Endothelial cell of umbilical vein (primary cell): ENCODE data around the gene NFATC2. TPM values are rescaled to one million over a fixed set of nuclear protein-coding genes. Genes with fewer than 3 reads are reported as not detected.

ENCODE experiments used
- BruUV-seq: library from RNA; stranded (reverse); fragments of 400-500 nt; replicated peaks from 2 replicates; lab custom pipeline; 2021; lab: Mats Ljungman, UMichigan
- CTCF ChIA-PET: fragments of 300-600, 350-600 bp; sonication (Branson Sonifier 250); formaldehyde crosslinking; loops from one replicate; lab custom pipeline; 2021; ENCODE audit warnings: antibody characterized with exemption, inconsistent platforms; lab: Charles Lee
- POLR2A ChIA-PET: fragments of 300-600, 350-600 bp; sonication (Branson Sonifier 250); formaldehyde crosslinking; loops from one replicate; lab custom pipeline; 2021; ENCODE audit warnings: antibody characterized with exemption, inconsistent platforms; lab: Charles Lee
- DNase-seq: peaks from one replicate; pipeline ENCODE4 v3.0.0-alpha.2; 2011; ENCODE audit warnings: low read depth, low spot score
- FAIRE-seq: peaks from 2 replicates; lab custom pipeline; 2011; peaks lifted over from hg19 to GRCh38; lab: Jason Lieb, UNC
- H2AFZ ChIP-seq: 2 replicates; pipeline ENCODE4 v1.6.0; 2012; ENCODE audit warnings: low read depth, low read length, control low read depth, inconsistent platforms
- H3K27ac ChIP-seq: 2 replicates; pipeline ENCODE4 v1.5.1; 2011; ENCODE audit warnings: low read depth, mild to moderate bottlenecking, control low read depth, low read length, moderate library complexity; ENCODE audit not compliant: insufficient read depth
- H3K27me3 ChIP-seq, 2 experiments: 2 replicates each; pipeline versions ENCODE4 v1.6.0 to v1.6.1; 2011; ENCODE audit warnings: low read length in 2 of 2, mixed read lengths in 1 of 2; ENCODE audit not compliant: control insufficient read depth in 2 of 2, insufficient read depth in 2 of 2
- H3K36me3 ChIP-seq, 2 experiments: 2 replicates in 1 of 2; 3 replicates in 1 of 2; pipeline ENCODE4 v1.5.1; 2011; ENCODE audit warnings: low read length in 2 of 2, mild to moderate bottlenecking in 1 of 2, moderate library complexity in 1 of 2; ENCODE audit not compliant: control insufficient read depth in 2 of 2, insufficient read depth in 2 of 2; ENCODE audit errors: extremely low read depth in 1 of 2
- H3K4me1 ChIP-seq: 3 replicates; pipeline ENCODE4 v1.5.1; 2011; ENCODE audit warnings: mild to moderate bottlenecking, low read length; ENCODE audit not compliant: control insufficient read depth, insufficient read depth; ENCODE audit errors: extremely low read depth
- H3K4me2 ChIP-seq: 2 replicates; pipeline ENCODE4 v1.6.1; 2011; ENCODE audit warnings: low read length, control low read depth, mixed read lengths; ENCODE audit not compliant: insufficient read depth
- H3K4me3 ChIP-seq, 3 experiments: fragments of 200-600 bp in 1 of 3; sonication (generic), shearing (Covaris generic) in 1 of 3; replicated peaks in 1 of 3; 2 replicates each; pipeline ENCODE4 v1.5.1; 2011 to 2016; ENCODE audit warnings: control low read depth in 3 of 3, low read length in 3 of 3, mild to moderate bottlenecking in 2 of 3, inconsistent platforms in 1 of 3, low read depth in 1 of 3, moderate library complexity in 1 of 3; ENCODE audit not compliant: insufficient read depth in 1 of 3
- H3K79me2 ChIP-seq: 2 replicates; pipeline ENCODE4 v1.6.0; 2012; ENCODE audit warnings: low read length, inconsistent platforms; ENCODE audit not compliant: control insufficient read depth, insufficient read depth
- H3K9ac ChIP-seq: replicated peaks from 2 replicates; pipeline ENCODE3; 2011; ENCODE audit warnings: low read length, control low read depth; ENCODE audit not compliant: insufficient read depth; ENCODE audit errors: extremely low read depth
- H3K9me1 ChIP-seq: replicated peaks from 3 replicates; pipeline ENCODE4 v1.6.0; 2011; ENCODE audit warnings: mild to moderate bottlenecking, low read length; ENCODE audit not compliant: control insufficient read depth, insufficient read depth; ENCODE audit errors: extremely low read depth
- H3K9me3 ChIP-seq: replicated peaks from 2 replicates; pipeline ENCODE4 v1.5.1; 2012; ENCODE audit warnings: low read length, inconsistent platforms; ENCODE audit not compliant: control insufficient read depth, insufficient read depth
- H4K20me1 ChIP-seq: replicated peaks from 2 replicates; pipeline ENCODE3; 2011; ENCODE audit warnings: mild to moderate bottlenecking, low read length; ENCODE audit not compliant: control insufficient read depth, insufficient read depth; ENCODE audit errors: extremely low read depth
- EZH2 ChIP-seq: IDR thresholded peaks from 2 replicates; pipeline ENCODE4 v1.6.1; 2012; ENCODE audit warnings: borderline replicate concordance, low read depth, mild to moderate bottlenecking, moderate library complexity, low read length, inconsistent platforms; ENCODE audit not compliant: severe bottlenecking
- FOS ChIP-seq: IDR thresholded peaks from 2 replicates; pipeline ENCODE4 v1.6.1; 2011; ENCODE audit warnings: mild to moderate bottlenecking, low read length, moderate library complexity, borderline replicate concordance; ENCODE audit not compliant: insufficient read depth
- GATA2 ChIP-seq: IDR thresholded peaks from 2 replicates; pipeline ENCODE4 v1.7.0; 2011; ENCODE audit warnings: low read depth, mild to moderate bottlenecking, moderate library complexity, mixed read lengths, low read length; ENCODE audit not compliant: insufficient read length, insufficient read depth
- JUN ChIP-seq: IDR thresholded peaks from 2 replicates; pipeline ENCODE4 v1.6.1; 2011; ENCODE audit warnings: borderline replicate concordance, low read depth; ENCODE audit not compliant: insufficient read length, insufficient read depth
- MYC ChIP-seq: IDR thresholded peaks from one replicate; pipeline ENCODE4 v1.6.1; 2011; ENCODE audit warnings: mild to moderate bottlenecking, low read depth, low read length
- POLR2A ChIP-seq: IDR thresholded peaks from 2 replicates; pipeline ENCODE4 v1.6.1; 2012; ENCODE audit warnings: low read depth, mild to moderate bottlenecking, control low read depth, low read length
- POLR2AphosphoS5 ChIP-seq: IDR thresholded peaks from 2 replicates; pipeline ENCODE4 v1.6.1; 2012; ENCODE audit warnings: low read depth, mild to moderate bottlenecking, control low read depth, low read length, moderate library complexity; ENCODE audit not compliant: insufficient read depth
- dilution Hi-C: fragments of 300-500 bp; cut with MboI; formaldehyde crosslinking; loops from one replicate; pipeline ENCODE4 v1.15.0; 2019; ENCODE audit warnings: low sequenced_read_pairs; ENCODE audit not compliant: extremely low pct_ligation_motif_present
- intact Hi-C: fragments of 100-400 bp; cut with micrococcal nuclease; formaldehyde crosslinking; loops from one replicate; pipeline ENCODE4 v1.10.0; 2022
- polyA plus RNA-seq, 4 experiments: library from polyadenylated mRNA; depleted of rRNA in 3 of 4; stranded (reverse) in 3 of 4; unstranded in 1 of 4; fragments of >200 nt; gene quantifications; 2 replicates each; pipeline versions ENCODE4 v1.2.1 to v1.2.3, GENCODE V29; 2011 to 2012; ENCODE audit warnings: missing spikeins in 1 of 4
- total RNA-seq: library from RNA; stranded (reverse); gene quantifications from 2 replicates; pipeline ENCODE4 v1.2.3, GENCODE V29; 2021
- TF ChIP-seq, protein P1 (sequence below): IDR thresholded peaks from 2 replicates; pipeline ENCODE4 v1.6.1; 2011; ENCODE audit not compliant: insufficient read depth, insufficient read length
- TF ChIP-seq, protein P2 (sequence below), 2 donors: IDR thresholded peaks; 1 replicate in 1 of 2; 2 replicates in 1 of 2; pipeline ENCODE4 v1.5.1; 2011; ENCODE audit warnings: low read length in 2 of 2, mild to moderate bottlenecking in 2 of 2, moderate library complexity in 2 of 2, control low read depth in 1 of 2, inconsistent platforms in 1 of 2, low read depth in 1 of 2; ENCODE audit not compliant: insufficient read depth in 1 of 2; ENCODE audit errors: extremely low read depth in 1 of 2

The NFATC2 gene
- total and polyA plus RNA-seq, 2 donors (not counting 3 experiments of a cell fraction or from before 2014, with no cell fraction given) = 3.1 to 13.0 TPM

DNA sequence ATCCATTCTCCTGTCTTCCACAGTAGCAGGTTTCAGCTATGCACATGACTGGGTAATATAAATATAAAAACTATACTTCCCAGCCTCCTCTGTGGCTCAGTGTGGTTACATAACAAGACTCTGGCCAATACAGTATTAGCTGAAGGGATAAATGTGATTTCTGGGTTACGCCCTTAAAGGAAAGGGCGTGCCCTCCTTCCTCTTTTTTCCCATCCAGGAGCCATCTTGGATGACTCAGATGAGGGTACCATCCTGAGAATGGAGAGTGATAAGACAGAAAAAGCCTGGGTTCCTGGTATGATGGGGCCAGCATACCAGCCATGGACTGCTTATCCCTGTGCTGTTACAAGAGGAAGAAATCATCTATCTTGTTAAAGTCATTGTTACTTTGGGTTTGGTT is 123.3 kb downstream of the NFATC2 start:
- H3K4me1 ChIP-seq = peaks cover 14% of the 10 kb centered on the region
- FAIRE-seq = no peak
- no peaks in the 10 kb centered on the region for H4K20me1 ChIP-seq
- no peak overlapping the region for H3K27ac ChIP-seq
- no TSS peak for BruUV-seq
- no peak overlapping the region for H2AFZ ChIP-seq
- no peak for DNase-seq
- ChIA-PET CTCF (interaction anchor here (2.0 kb wide), 1 partner anchor 33 kb away, joined by 7 read pairs; no protein-coding TSS in a partner anchor), POLR2A (no interaction called here)
- no peak overlapping the region for H3K4me2 ChIP-seq
- no peaks in the 10 kb centered on the region for H3K9me1 ChIP-seq
- no peaks in the 10 kb centered on the region for H3K27me3 ChIP-seq
- H3K9ac ChIP-seq = no peak overlapping the region
- H3K4me3 ChIP-seq = no peak overlapping the region
- intact Hi-C loops (no loop called here), dilution Hi-C loops (loop anchor here (25.0 kb wide), 1 partner anchor 168 kb away; no protein-coding TSS in a partner anchor)
- no peaks in the 10 kb centered on the region for H3K79me2 ChIP-seq
- TF ChIP-seq MYC (no peak), FOS (no peak), POLR2AphosphoS5 (no peak), EZH2 (no peak), POLR2A (no peak)
- TF ChIP-seq, protein P1, sequence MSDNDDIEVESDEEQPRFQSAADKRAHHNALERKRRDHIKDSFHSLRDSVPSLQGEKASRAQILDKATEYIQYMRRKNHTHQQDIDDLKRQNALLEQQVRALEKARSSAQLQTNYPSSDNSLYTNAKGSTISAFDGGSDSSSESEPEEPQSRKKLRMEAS = no peak
- peaks cover 0 to 1% of the 10 kb centered on the region in 2 experiments for H3K36me3 ChIP-seq
- no peaks in the 10 kb centered on the region for H3K9me3 ChIP-seq

DNA sequence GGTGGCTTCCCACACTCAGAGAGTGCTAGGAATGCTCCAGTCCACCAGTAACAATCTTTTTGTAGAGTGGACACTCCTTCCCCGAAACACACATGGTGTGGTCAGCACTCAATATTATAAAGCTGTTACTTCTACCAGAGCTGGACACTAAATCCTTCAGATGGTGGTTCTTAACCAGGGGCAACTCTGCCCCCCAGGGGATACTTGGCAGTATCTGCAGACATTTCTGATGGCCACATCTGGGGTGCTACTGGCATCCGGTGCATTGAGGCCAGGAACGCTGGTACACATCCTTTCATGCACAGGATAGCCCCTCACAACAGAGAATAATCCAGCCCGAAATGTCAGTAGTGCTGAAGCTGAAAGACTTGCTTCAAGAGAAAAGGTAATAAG is 124.4 kb downstream of the NFATC2 start:
- dilution Hi-C loops = loop anchor here (25.0 kb wide), 1 partner anchor 169 kb away; no protein-coding TSS in a partner anchor
- no peak overlapping the region for H3K9ac ChIP-seq
- TF ChIP-seq, protein P2, sequence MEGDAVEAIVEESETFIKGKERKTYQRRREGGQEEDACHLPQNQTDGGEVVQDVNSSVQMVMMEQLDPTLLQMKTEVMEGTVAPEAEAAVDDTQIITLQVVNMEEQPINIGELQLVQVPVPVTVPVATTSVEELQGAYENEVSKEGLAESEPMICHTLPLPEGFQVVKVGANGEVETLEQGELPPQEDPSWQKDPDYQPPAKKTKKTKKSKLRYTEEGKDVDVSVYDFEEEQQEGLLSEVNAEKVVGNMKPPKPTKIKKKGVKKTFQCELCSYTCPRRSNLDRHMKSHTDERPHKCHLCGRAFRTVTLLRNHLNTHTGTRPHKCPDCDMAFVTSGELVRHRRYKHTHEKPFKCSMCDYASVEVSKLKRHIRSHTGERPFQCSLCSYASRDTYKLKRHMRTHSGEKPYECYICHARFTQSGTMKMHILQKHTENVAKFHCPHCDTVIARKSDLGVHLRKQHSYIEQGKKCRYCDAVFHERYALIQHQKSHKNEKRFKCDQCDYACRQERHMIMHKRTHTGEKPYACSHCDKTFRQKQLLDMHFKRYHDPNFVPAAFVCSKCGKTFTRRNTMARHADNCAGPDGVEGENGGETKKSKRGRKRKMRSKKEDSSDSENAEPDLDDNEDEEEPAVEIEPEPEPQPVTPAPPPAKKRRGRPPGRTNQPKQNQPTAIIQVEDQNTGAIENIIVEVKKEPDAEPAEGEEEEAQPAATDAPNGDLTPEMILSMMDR (IDR thresholded peaks at IDR 0.05; ENCODE audit: extremely low read depth in 1 of 2, insufficient read depth in 1 of 2, low read depth in 1 of 2, low read length in 2 of 2) = no peak
- TF ChIP-seq FOS (no peak), EZH2 (no peak), GATA2 (no peak), POLR2AphosphoS5 (no peak), JUN (no peak), POLR2A (no peak), MYC (no peak)
- TF ChIP-seq, protein P1 = no peak
- intact Hi-C loops = no loop called here
- H3K27me3 ChIP-seq = no peaks in the 10 kb centered on the region
- H3K4me1 ChIP-seq = peaks cover 15% of the 10 kb centered on the region
- no peaks in the 10 kb centered on the region for H3K79me2 ChIP-seq
- DNase-seq = no peak
- H3K27ac ChIP-seq = no peak overlapping the region
- no peaks in the 10 kb centered on the region for H4K20me1 ChIP-seq
- no peak overlapping the region for H3K4me3 ChIP-seq
- no peaks in the 10 kb centered on the region for H3K36me3 ChIP-seq
- no TSS peak for BruUV-seq
- H3K9me3 ChIP-seq = no peaks in the 10 kb centered on the region
- H3K4me2 ChIP-seq = no peak overlapping the region
- no peak for FAIRE-seq
- ChIA-PET CTCF (interaction anchor here (0.7 to 2.0 kb wide), 4 partner anchors 11 to 177 kb away, joined by 3 to 7 read pairs (median 4); no protein-coding TSS in a partner anchor), POLR2A (no interaction called here)
- no peaks in the 10 kb centered on the region for H3K9me1 ChIP-seq
- H2AFZ ChIP-seq = no peak overlapping the region
